ENCODE results near the gene ZFYVE9.

The ZFYVE9 gene

GRCh38 chr1:52393174-52393573, 251.3 kb downstream of the ZFYVE9 start:
- no peak for DNase-seq (ENCODE audit: low spot score)

Measured in ecto neural progenitor cell (in vitro differentiated cells).